ENCODE data around the gene KCNJ5.

KCNJ5 gene

DNA sequence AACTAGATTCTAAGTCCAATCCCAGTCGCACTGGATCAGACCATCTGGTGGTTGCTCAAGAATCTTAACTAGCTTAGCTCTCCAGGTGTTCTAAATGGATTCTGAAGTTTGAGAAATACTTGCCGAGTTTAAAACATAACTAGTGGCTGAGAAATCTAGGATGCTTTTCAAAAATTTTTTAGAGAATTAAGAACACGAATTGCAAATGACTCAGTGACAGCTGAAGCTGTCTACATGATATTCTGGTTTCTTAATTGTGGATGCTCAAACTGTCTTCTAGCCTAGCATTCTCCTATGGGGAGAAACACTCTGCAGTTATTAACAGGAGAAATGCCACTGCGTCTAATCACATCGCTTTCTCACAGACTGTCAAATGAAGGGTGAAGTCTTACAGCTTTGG, 71.7 kb downstream of the KCNJ5 start:
- DNase-seq: no peak

DNA sequence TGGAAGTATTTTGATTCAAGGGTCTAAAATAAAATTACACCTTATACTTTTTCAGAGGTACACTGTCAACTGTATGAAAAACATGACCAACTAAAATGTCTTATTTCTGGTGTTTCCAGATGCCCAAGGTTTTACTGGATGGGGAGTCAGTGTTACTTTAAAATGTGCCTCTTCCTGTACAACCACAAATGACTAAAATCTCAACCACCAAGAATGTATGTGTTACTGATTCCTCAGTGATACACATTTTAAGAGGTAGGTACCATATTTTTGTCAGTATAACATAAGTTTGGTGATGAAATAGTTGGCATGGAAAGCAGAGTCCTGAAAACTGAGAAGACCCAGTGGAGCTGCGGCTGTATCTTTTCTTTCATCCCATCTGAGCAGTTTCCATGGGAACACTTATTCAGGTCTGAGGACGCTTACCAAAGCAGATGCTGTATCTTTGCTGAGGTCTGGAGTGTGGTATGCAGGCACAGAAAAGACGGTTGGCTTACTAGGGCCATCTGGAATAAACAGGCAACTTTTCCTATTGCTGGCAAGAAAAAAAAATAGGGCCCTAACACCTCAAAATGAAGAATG, 72.7 kb downstream of the KCNJ5 start:
- DNase-seq: no peak

GRCh38 chr11:128964463-128964930, 73.3 kb downstream of the KCNJ5 start:
- DNase-seq: no peak

DNA sequence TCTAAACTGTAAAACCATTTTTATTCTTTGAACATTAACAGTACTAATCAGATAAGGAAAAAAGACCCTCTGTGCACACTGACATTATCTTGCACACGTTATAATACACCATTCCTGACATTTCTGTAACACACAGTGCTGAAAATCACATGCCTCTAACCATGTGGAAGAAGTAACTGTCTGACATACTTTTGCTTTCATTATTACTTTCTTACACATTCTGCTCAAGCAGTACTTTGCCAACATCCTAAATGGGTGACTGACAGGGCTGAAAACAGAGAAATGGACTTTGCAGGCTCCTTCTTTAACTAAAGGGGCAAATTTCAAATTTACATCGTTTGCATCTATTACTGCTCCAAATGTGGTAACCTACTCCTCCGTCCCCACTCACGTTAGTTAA, 74.3 kb downstream of the KCNJ5 start:
- DNase-seq: no peak

GRCh38 chr11:128967578-128967977, 76.4 kb downstream of the KCNJ5 start:
- DNase-seq: no peak

GRCh38 chr11:128968916-128969315, 77.8 kb downstream of the KCNJ5 start:
- no peak for DNase-seq
